Activated CD4-positive, alpha-beta T cell treated with anti-CD3 and anti-CD28 coated beads, Interleukin-2, amount 10 ng/mL, durations not matched to agents 7 days and 5 days (primary cell): Measurements from ENCODE around the gene WDR81. TPM values are rescaled to one million over a fixed set of nuclear protein-coding genes. Genes with fewer than 3 reads are reported as not detected.
A peak's percentile ranks its signal among the peaks of the same experiment; 100 is the strongest.
"Not testable (repeated sequence)": the region's sequence is repeated elsewhere in the genome, so short reads cannot be mapped to it uniquely, and the experiment has no call there.

ENCODE experiments used
- CTCF ChIA-PET: fragments of 350-600 bp; sonication (Branson Sonifier 250); formaldehyde crosslinking; loops from one replicate; lab custom pipeline; 2021; ENCODE audit warnings: antibody characterized with exemption; lab: Charles Lee
- POLR2A ChIA-PET: fragments of 350-600 bp; sonication (Branson Sonifier 250); formaldehyde crosslinking; loops from one replicate; lab custom pipeline; 2021; ENCODE audit warnings: antibody characterized with exemption; lab: Charles Lee
- DNase-seq: peaks from one replicate; pipeline ENCODE4 v3.0.0-alpha.2; 2020
- H3K27ac Mint-ChIP-seq: one replicate; pipeline ENCODE4 v1.8.0; 2021; ENCODE audit warnings: mild to moderate bottlenecking, moderate library complexity, mixed read lengths
- H3K27me3 Mint-ChIP-seq: one replicate; pipeline ENCODE4 v1.8.0; 2021; ENCODE audit warnings: mixed read lengths
- H3K36me3 Mint-ChIP-seq: one replicate; pipeline ENCODE4 v1.8.0; 2021; ENCODE audit warnings: low read depth, mixed read lengths
- H3K4me1 Mint-ChIP-seq: one replicate; pipeline ENCODE4 v1.8.0; 2021; ENCODE audit warnings: mixed read lengths
- H3K4me3 Mint-ChIP-seq: one replicate; pipeline ENCODE4 v1.8.0; 2021; ENCODE audit warnings: mild to moderate bottlenecking, moderate library complexity, mixed read lengths
- H3K9me3 Mint-ChIP-seq: one replicate; pipeline ENCODE4 v1.8.0; 2021; ENCODE audit warnings: mixed read lengths
- total RNA-seq, 2 experiments: library from RNA; stranded (reverse); gene quantifications; one replicate each; pipeline ENCODE4 v1.2.3, GENCODE V29; 2021

The WDR81 gene
- total RNA-seq, 2 experiments from 2014 or later: 50.7 to 57.9 TPM

DNA sequence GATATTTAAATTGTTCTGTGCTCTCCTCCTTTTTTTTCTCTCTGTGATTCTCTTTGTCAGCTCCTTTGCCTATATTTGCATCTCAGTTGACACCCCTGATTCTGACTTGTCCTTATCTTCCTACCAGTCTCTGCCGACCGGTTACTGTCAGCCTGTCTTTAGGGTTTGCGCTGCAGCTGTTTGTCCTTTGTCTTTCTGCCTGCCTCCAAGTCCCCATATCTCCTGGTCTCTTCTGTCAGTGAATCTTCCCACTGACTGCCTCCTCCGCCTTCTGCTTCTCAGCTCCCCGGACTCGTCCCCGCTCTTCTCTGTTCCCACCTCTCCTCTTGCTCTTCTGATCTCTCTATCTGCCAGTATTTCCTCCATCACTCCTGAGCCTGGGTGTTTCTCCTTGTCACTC is 19.5 kb upstream of the WDR81 start:
- peaks cover 8% of the 10 kb centered on the region for H3K4me1 Mint-ChIP-seq

DNA sequence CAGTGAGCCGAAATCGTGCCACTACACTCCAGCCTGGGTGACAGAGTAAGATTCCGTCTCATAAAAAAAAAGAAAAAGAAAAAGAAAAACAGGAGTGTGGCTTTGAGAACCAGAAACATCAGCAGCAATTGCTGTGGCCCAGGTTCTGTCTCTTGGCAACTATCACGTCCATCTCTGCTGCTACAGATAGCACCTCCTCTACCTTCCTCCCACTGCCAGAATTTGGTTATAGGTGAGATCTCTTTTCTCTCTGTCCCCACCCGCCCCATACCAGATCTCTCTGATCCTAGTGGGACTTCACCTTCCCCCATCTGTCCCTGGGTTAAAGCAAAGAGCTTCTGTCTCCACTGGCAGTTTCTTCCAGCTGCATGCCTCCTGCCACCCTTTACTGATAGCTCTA is 17.4 kb upstream of the WDR81 start:
- ChIA-PET CTCF (interaction anchor here (1.1 to 1.6 kb wide), 2 partner anchors 9 to 17 kb away, joined by 3 read pairs; no protein-coding TSS in a partner anchor), POLR2A (no interaction called here)
- peaks cover 21% of the 10 kb centered on the region for H3K4me1 Mint-ChIP-seq
- H3K27ac Mint-ChIP-seq: no peak overlapping the region
- no peaks in the 10 kb centered on the region for H3K9me3 Mint-ChIP-seq
- no peak for DNase-seq
- H3K4me3 Mint-ChIP-seq: no peak overlapping the region
- H3K36me3 Mint-ChIP-seq: peaks cover 9% of the 10 kb centered on the region
- peaks cover 46% of the 10 kb centered on the region for H3K27me3 Mint-ChIP-seq

More for the DNA sequence above, 19.5 kb upstream of the WDR81 start:
- Mint-ChIP-seq H3K4me3 (no peak overlapping the region), H3K36me3 (no peaks in the 10 kb centered on the region), H3K27ac (no peak overlapping the region), H3K9me3 (no peaks in the 10 kb centered on the region), H3K27me3 (peaks cover 30% of the 10 kb centered on the region)
- DNase-seq: no peak
- CTCF ChIA-PET: interaction anchor here (1.4 kb wide), 1 partner anchor 36 kb away, joined by 3 read pairs; no protein-coding TSS in a partner anchor
- POLR2A ChIA-PET: no interaction called here

DNA sequence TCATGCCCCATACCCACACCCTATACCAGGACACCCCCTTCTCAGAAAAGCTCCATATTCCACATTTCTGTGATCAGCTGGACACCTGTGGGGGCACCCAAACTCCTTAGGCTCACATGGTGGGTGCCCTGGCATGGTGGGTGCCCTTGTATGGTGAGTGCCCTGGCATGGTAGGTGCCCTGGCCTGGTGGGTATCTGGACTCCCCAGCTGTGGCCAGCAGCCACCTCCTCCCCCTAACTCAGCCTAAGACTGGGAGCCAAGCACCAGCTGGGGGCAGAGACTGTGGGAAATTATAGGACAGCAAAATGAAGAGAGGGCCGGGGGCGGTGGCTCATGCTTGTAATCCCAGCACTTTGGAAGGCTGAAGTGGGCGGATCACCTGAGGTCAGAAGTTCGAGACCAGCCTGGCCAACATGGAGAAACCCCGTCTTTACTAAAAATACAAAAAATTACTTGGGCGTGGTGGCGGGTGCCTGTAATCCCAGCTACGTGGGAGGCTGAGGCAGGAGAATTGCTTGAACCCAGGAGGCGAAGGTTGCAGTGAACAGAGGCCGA is 15.6 kb upstream of the WDR81 start:
- H3K9me3 Mint-ChIP-seq, H3K27ac Mint-ChIP-seq, H3K4me3 Mint-ChIP-seq, POLR2A ChIA-PET, DNase-seq: not testable (repeated sequence)
- CTCF ChIA-PET: interaction anchor here (0.8 to 0.9 kb wide), 2 partner anchors 183 to 215 kb away, joined by 3 to 8 read pairs; no protein-coding TSS in a partner anchor
- Mint-ChIP-seq H3K36me3 (peaks cover 15% of the 10 kb centered on the region), H3K4me1 (peaks cover 23% of the 10 kb centered on the region), H3K27me3 (peaks cover 46% of the 10 kb centered on the region)

DNA sequence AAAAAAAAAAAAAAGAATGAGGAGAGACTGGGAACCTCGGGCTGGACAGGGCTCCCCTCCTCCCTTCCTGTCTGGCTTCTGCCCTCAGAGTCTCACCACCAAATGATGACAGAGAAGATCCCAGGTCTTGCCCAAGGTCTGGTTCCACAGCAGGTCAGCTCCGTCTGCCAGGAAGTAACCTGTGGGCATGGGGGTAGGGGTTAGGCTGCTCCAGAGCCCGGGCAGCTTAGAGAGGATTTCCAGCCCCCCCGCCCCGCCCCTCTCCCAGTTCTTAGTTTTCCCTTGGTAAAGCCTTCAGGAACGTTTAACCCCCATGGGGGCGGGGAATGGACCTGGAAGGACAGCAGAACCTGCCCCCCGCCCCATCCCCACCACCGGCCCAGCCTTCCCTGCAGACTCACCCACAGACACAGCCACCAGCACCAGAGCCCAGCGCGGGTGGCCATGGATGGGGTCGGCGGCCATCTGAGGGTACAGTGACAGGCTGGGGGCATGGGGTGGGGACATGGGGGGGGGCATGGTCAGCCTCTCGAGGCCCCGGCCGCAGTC is 15.0 kb upstream of the WDR81 start:
- POLR2A ChIA-PET: no interaction called here
- Mint-ChIP-seq H3K27me3 (peaks cover 44% of the 10 kb centered on the region), H3K4me3 (no peak overlapping the region), H3K9me3 (no peaks in the 10 kb centered on the region), H3K36me3 (peaks cover 15% of the 10 kb centered on the region), H3K4me1 (peaks cover 26% of the 10 kb centered on the region), H3K27ac (no peak overlapping the region)
- CTCF ChIA-PET: interaction anchor here (0.8 kb wide), 1 partner anchor 215 kb away, joined by 8 read pairs; no protein-coding TSS in a partner anchor
- no peak for DNase-seq

DNA sequence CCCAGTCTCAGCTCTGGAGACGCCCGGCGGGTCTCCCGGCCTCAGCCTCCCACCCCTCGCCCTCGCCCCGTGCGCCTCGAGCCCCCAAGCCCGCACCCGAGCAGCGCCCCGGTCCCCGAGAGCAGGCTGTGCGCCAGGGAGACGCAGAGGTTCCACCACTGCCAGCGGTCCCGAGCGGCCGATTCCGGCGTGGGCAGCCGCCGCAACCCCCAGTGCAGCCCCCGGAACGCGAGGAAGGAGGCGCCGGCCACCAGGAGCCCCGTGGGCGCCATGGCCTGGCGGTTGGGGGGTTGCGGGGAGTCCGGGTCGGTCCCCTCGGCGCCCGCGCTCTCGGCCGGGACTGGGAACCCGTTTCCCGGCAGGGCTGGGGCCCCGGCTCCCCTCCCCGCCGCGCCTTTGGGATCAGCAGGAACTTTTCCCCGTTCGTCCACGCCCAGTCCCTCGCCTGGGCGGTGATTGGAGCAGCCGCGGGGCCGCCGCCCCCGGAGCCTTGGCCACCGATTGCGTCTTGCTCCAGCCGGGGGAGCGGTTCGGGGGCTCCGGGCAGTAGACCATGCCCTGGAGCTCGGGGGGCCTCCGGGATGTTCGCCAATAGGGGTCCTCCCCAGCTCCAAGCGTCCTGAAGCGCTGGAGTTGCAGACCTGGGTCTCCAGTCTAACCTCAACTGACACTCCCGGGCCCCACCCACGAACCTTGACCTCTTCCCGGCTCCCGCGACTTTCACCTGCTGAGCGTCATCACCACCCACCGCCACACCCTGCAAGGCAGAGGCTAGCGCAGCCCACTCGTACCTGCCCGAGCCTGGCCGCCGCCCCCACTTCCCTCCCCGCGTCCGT is 14.3 kb upstream of the WDR81 start, which contains the start of gene TLCD2:
TSS of gene TLCD2 (minus strand) at position 407 of the 836 bp plus-strand sequence. CDS start at position 272, 135 bp downstream.
- POLR2A ChIA-PET: no interaction called here
- Mint-ChIP-seq H3K9me3 (no peaks in the 10 kb centered on the region), H3K4me1 (peaks cover 30% of the 10 kb centered on the region), H3K27me3 (peaks cover 40% of the 10 kb centered on the region), H3K4me3 (peak within 1 kb of the TSS; percentile 47), H3K27ac (peak within 1 kb of the TSS; percentile 31), H3K36me3 (peaks cover 15% of the 10 kb centered on the region)
- no peak for DNase-seq
- CTCF ChIA-PET: interaction anchor here (0.8 to 1.5 kb wide), 2 partner anchors 10 to 216 kb away, joined by 5 to 8 read pairs; no protein-coding TSS in a partner anchor

DNA sequence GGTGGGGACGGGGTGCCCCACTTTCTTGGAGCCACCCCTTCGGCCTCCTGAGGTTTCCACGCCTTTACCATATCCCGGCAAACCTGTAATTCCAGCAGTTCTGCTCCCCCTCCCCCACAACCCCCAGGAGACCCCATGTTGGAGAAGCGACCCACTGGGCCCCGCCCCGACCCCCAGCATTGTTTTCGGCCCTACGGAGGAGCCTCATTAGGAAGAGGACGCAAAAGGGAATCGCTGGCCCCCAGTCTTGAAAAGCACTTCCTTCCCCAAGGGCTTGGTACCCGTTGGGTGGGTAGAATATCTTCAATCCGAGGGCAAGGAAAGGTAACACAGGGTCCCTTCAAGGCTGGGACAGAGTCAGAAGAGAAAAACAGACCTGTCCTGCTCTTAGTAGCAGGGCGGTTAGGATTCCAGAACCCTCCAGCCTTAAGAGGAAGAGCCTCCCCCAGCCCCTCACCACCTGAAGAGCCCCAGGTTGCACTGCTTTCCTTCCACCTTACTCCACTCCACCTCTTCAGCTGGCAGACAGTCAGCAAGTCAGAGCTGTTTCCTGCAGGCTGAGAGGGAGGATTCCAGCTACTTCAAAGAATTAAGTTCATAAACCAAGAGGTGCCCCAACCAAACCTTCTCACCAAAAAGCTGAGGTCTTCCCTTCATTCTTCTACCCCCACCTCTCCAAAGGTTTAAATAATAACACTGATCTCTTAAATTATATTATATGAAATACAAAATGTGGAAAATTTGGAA is 13.5 kb upstream of the WDR81 start:
- Mint-ChIP-seq H3K4me1 (peaks cover 31% of the 10 kb centered on the region), H3K36me3 (peaks cover 15% of the 10 kb centered on the region), H3K27ac (peak overlapping the region; percentile 31), H3K27me3 (peaks cover 35% of the 10 kb centered on the region), H3K4me3 (peak overlapping the region; percentile 47), H3K9me3 (no peaks in the 10 kb centered on the region)
- peak; percentile 26 for DNase-seq
- POLR2A ChIA-PET: no interaction called here
- CTCF ChIA-PET: interaction anchor here (1.5 kb wide), 1 partner anchor 10 kb away, joined by 5 read pairs; no protein-coding TSS in a partner anchor

DNA sequence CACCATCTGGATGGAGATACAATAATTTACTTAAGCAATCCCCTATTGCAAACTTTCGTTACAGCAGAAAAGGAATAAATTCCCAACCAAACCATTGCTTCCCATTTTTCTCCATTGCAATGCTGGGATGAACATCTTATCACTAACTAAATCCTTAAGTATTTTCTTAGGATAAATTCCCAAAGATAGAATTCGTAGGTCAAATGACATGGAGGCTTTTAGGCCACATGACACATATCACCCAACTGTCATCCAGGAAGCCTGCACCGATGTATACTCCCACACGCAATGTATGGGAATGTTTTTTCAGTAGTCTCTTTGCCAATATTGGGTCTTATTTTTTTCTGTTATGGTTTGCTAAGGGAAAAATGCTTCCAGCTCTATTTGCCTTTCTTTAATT is 12.7 kb upstream of the WDR81 start:
- no peak overlapping the region for H3K27ac Mint-ChIP-seq
- no peaks in the 10 kb centered on the region for H3K9me3 Mint-ChIP-seq
- CTCF ChIA-PET: no interaction called here
- DNase-seq: no peak
- H3K4me3 Mint-ChIP-seq: no peak overlapping the region
- peaks cover 32% of the 10 kb centered on the region for H3K4me1 Mint-ChIP-seq
- POLR2A ChIA-PET: no interaction called here
- H3K36me3 Mint-ChIP-seq: peaks cover 15% of the 10 kb centered on the region
- peaks cover 32% of the 10 kb centered on the region for H3K27me3 Mint-ChIP-seq

DNA sequence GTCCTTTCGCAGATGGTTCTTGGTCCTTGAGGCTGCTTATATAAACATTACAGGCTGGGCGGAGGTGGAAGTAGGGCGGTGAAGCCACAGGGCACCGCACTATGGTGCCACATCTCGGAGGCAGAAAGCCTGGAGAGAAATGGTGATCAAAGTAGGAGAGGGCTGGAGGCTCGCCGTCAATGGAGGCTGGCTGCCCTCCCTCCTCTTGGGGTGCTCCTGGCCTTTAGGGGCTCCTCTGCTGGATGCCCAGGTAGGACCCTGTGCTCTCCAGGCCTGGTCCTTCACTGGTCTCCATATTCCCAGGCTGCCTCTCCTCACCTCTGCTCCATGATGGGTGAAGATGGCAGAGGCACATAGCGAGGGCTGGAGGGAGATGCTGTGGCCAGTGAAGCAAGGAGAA is 12.2 kb upstream of the WDR81 start:
- CTCF ChIA-PET: interaction anchor here (1.4 kb wide), 1 partner anchor 21 kb away, joined by 3 read pairs; no protein-coding TSS in a partner anchor
- H3K9me3 Mint-ChIP-seq: no peaks in the 10 kb centered on the region
- peaks cover 32% of the 10 kb centered on the region for H3K4me1 Mint-ChIP-seq

DNA sequence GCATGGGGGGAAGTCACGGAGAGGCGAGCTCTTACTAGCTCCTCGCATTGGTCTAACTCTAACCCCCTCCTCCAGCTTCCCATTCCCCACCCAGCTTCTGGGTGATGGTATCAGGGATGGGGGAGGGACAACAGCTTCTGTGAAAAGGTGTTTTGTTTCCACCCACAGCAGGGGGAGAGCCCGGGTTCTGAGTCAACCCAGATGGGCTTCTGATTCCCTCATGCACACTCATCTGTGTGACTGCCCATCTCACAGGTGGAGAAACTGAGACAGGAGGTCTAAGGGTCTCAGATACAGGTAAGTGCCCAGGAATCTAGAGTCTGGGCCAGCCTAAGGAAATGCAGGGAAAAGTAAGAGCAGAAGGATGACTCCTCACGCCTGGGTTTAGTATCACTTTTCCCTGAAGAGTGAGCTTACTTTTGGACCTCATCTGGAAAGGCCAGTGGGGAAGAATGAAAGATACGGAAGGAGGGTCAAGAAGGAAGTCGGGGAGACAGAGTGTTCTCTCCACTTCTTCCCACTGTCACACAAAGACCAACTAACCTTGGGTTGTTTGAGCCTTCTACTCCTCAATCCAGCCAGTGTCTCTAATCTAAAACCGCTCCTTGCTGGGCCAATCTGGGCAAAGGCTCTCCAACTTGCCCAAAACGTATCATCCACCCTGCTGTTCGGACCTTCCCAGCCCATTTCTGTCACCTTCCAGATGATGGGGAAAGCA is 11.2 kb upstream of the WDR81 start:
- peaks cover 39% of the 10 kb centered on the region for H3K4me1 Mint-ChIP-seq

More for the DNA sequence above, 12.2 kb upstream of the WDR81 start:
- no peak for DNase-seq
- Mint-ChIP-seq H3K4me3 (no peak overlapping the region), H3K27me3 (peaks cover 30% of the 10 kb centered on the region), H3K27ac (no peak overlapping the region), H3K36me3 (peaks cover 15% of the 10 kb centered on the region)
- POLR2A ChIA-PET: no interaction called here

DNA sequence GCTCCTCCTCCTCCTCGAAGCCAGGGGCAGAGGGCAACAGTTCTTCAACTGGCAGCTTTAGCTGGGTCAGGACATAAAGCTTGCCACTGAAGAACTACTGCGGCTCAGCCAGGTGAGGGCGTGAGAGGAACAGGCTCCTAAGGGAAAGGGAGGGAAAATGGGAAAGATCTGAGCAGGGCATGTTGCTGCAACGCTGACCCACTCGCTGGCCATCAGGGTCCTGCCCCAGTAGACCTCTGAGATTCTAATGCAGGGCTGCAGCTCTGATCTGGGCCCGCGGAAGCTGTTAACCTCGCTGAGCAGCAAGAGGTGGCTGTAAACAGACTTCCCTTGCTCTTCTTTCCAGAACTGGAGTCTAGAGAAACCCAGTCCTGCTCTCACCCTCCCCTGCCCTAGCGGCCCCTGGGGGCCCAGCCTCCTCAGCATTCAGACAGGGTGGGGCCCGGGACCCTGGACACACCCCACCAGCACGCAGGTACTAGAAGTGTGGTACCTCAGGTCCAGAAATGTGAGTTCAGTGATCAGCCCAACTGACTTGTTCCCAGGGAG is 10.6 kb upstream of the WDR81 start:
- H3K4me3 Mint-ChIP-seq: peak overlapping the region; percentile 52
- peaks cover 15% of the 10 kb centered on the region for H3K36me3 Mint-ChIP-seq
- H3K9me3 Mint-ChIP-seq: no peaks in the 10 kb centered on the region
- H3K27me3 Mint-ChIP-seq: peaks cover 19% of the 10 kb centered on the region
- CTCF ChIA-PET: interaction anchor here (0.9 to 1.4 kb wide), 3 partner anchors 13 to 198 kb away, joined by 3 read pairs; partner anchors contain the start of gene INPP5K
- H3K4me1 Mint-ChIP-seq: peaks cover 42% of the 10 kb centered on the region
- peak overlapping the region; percentile 47 for H3K27ac Mint-ChIP-seq
- POLR2A ChIA-PET: no interaction called here
- no peak for DNase-seq

More for the DNA sequence above, 11.2 kb upstream of the WDR81 start:
- POLR2A ChIA-PET: interaction anchor here (0.5 kb wide), 1 partner anchor 161 kb away, joined by 3 read pairs; no protein-coding TSS in a partner anchor
- no peak overlapping the region for H3K4me3 Mint-ChIP-seq
- CTCF ChIA-PET: interaction anchor here (0.9 to 1.4 kb wide), 3 partner anchors 12 to 197 kb away, joined by 3 read pairs; partner anchors contain the start of gene INPP5K
- H3K27ac Mint-ChIP-seq: no peak overlapping the region
- H3K27me3 Mint-ChIP-seq: peaks cover 23% of the 10 kb centered on the region
- no peaks in the 10 kb centered on the region for H3K9me3 Mint-ChIP-seq
- no peak for DNase-seq
- H3K36me3 Mint-ChIP-seq: peaks cover 15% of the 10 kb centered on the region

DNA sequence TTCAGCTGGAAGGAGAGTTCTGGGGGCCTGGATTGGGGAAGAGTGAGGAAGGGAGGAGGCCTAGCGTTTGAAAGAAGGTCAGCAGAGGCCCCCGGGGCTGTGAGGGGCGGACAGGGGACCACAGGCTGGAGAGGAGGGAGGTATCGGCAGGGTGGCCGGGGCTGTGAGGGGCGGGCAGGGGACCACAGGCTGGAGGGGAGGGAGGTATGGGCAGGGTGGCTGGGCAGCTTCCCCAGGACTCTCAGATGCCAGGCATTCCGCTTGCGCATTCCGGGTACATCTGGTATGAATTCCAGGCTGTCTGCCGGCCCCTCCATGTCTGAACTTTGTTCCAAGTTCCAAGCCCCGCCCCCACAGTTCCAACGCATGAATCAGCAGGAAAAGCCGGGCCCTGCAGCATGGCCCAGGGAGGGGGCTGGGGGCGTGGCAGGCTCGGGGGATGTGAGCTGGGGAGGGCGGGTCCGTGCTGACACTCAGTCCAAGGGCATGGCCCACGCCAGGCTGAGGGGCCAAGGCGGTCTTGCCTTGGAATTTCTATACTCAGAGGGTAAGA is 10.0 kb upstream of the WDR81 start:
- POLR2A ChIA-PET: no interaction called here
- Mint-ChIP-seq H3K27ac (peak overlapping the region; percentile 47), H3K4me3 (peak overlapping the region; percentile 97), H3K4me1 (peaks cover 41% of the 10 kb centered on the region), H3K27me3 (peaks cover 19% of the 10 kb centered on the region), H3K9me3 (no peaks in the 10 kb centered on the region), H3K36me3 (peaks cover 15% of the 10 kb centered on the region)
- CTCF ChIA-PET: interaction anchor here (0.6 kb wide), 1 partner anchor 118 kb away, joined by 3 read pairs; no protein-coding TSS in a partner anchor
- peak; percentile 24 for DNase-seq
